DND-41 (cell line): ENCODE data around the gene NR4A1.

Experiments used
- ATAC-seq: fragments of 200-7000 bp; cut with Tn5 transposase; 3 replicates; pipeline ENCODE4 v1.9.1; 2021; ENCODE audit warnings: low read depth; ENCODE audit not compliant: insufficient read depth
- DNase-seq: peaks from one replicate; pipeline ENCODE4 v3.0.0-alpha.2; 2020
- H2AFZ ChIP-seq: 2 replicates; pipeline ENCODE4 v1.6.0; 2012; ENCODE audit warnings: low read depth, low read length
- H3K27ac ChIP-seq: 2 replicates; pipeline ENCODE4 v1.5.1; 2012; ENCODE audit warnings: low read length, inconsistent platforms
- H3K27me3 ChIP-seq: fragments of 200-600 bp; sonication (generic); 2 replicates; pipeline ENCODE4 v1.6.0; 2012; ENCODE audit warnings: low read length, mild to moderate bottlenecking, inconsistent platforms; ENCODE audit not compliant: insufficient read depth, poor library complexity
- H3K36me3 ChIP-seq: 2 replicates; pipeline ENCODE4 v1.5.1; 2012; ENCODE audit warnings: low read length, inconsistent platforms; ENCODE audit not compliant: insufficient read depth
- H3K4me1 ChIP-seq: 2 replicates; pipeline ENCODE4 v1.5.1; 2012; ENCODE audit warnings: mild to moderate bottlenecking, low read length; ENCODE audit not compliant: insufficient read depth
- H3K4me2 ChIP-seq: 2 replicates; pipeline ENCODE4 v1.6.0; 2012; ENCODE audit warnings: mild to moderate bottlenecking, moderate library complexity, low read length, inconsistent platforms; ENCODE audit not compliant: insufficient read depth
- H3K4me3 ChIP-seq, 2 experiments: fragments of 200-600 bp in 1 of 2; shearing (Covaris generic) in 1 of 2; 2 replicates each; pipeline ENCODE4 v1.5.1; 2012 to 2016; ENCODE audit warnings: inconsistent platforms in 2 of 2, low read length in 2 of 2, mild to moderate bottlenecking in 2 of 2, low read depth in 1 of 2, moderate library complexity in 1 of 2
- H3K79me2 ChIP-seq: 2 replicates; pipeline ENCODE4 v1.6.0; 2012; ENCODE audit warnings: low read length, inconsistent platforms; ENCODE audit not compliant: insufficient read depth
- H3K9ac ChIP-seq: 2 replicates; pipeline ENCODE4 v1.6.0; 2012; ENCODE audit warnings: low read depth, mild to moderate bottlenecking, inconsistent platforms, low read length, moderate library complexity
- H3K9me3 ChIP-seq: 2 replicates; pipeline ENCODE4 v1.5.1; 2012; ENCODE audit warnings: low read length, moderate library complexity, mild to moderate bottlenecking, inconsistent platforms; ENCODE audit not compliant: insufficient read depth, severe bottlenecking
- H4K20me1 ChIP-seq: 2 replicates; pipeline ENCODE4 v1.6.0; 2012; ENCODE audit warnings: low read length; ENCODE audit not compliant: insufficient read depth
- CTCF ChIP-seq: IDR thresholded peaks from 2 replicates; pipeline ENCODE4 v1.5.1; 2012; ENCODE audit warnings: borderline replicate concordance, low read length, moderate library complexity, mild to moderate bottlenecking; ENCODE audit not compliant: poor library complexity, severe bottlenecking; ENCODE audit errors: extremely low read depth
- EZH2 ChIP-seq: IDR thresholded peaks from 3 replicates; pipeline ENCODE4 v1.6.1; 2012; ENCODE audit warnings: borderline replicate concordance, low read depth, mild to moderate bottlenecking, moderate library complexity, low read length, inconsistent platforms; ENCODE audit not compliant: severe bottlenecking

NR4A1 gene

GRCh38 chr12:52038447-52038846 is 12.8 kb upstream of the NR4A1 start:
- Histone ChIP-seq H3K27ac (no peak overlapping the region), H3K4me1 (peaks cover 28% of the 10 kb centered on the region), H3K9me3 (no peaks in the 10 kb centered on the region), H3K4me2 (no peak overlapping the region), H3K79me2 (no peaks in the 10 kb centered on the region), H3K9ac (no peak overlapping the region), H3K36me3 (no peaks in the 10 kb centered on the region), H3K4me3 (no peak overlapping the region), H4K20me1 (peaks cover 54% of the 10 kb centered on the region), H3K27me3 (peaks cover 58% of the 10 kb centered on the region), H2AFZ (no peak overlapping the region)
- DNase-seq: no peak
- TF ChIP-seq EZH2 (no peak), CTCF (no peak)
- ATAC-seq: no peak

GRCh38 chr12:52041035-52041434 is 10.2 kb upstream of the NR4A1 start:
- ATAC-seq (no peak), DNase-seq (no peak)
- Histone ChIP-seq H3K9me3 (no peaks in the 10 kb centered on the region), H3K4me3 (no peak overlapping the region), H3K9ac (no peak overlapping the region), H4K20me1 (peaks cover 37% of the 10 kb centered on the region), H3K27ac (no peak overlapping the region), H3K36me3 (no peaks in the 10 kb centered on the region), H3K4me1 (peaks cover 18% of the 10 kb centered on the region), H2AFZ (no peak overlapping the region), H3K4me2 (no peak overlapping the region), H3K79me2 (no peaks in the 10 kb centered on the region), H3K27me3 (peaks cover 42% of the 10 kb centered on the region)
- TF ChIP-seq EZH2 (no peak), CTCF (no peak)

- Histone ChIP-seq H3K4me2 (no peak overlapping the region), H3K79me2 (no peaks in the 10 kb centered on the region), H4K20me1 (peaks cover 30% of the 10 kb centered on the region), H3K4me3 (no peak overlapping the region), H3K27ac (no peak overlapping the region), H3K9ac (no peak overlapping the region), H3K9me3 (no peaks in the 10 kb centered on the region), H2AFZ (no peak overlapping the region), H3K36me3 (no peaks in the 10 kb centered on the region), H3K4me1 (peaks cover 14% of the 10 kb centered on the region), H3K27me3 (peaks cover 35% of the 10 kb centered on the region)
- DNase-seq: peak; percentile 69
- TF ChIP-seq EZH2: no peak
- TF ChIP-seq CTCF: no peak
- ATAC-seq: peak; percentile 84
These were observed 9.5 kb upstream of the NR4A1 start for GRCh38 chr12:52041695-52042123.
